ENCODE data around the gene PIP5K1B. TPM values are rescaled to one million over a fixed set of nuclear protein-coding genes. Genes with fewer than 3 reads are reported as not detected.

PIP5K1B gene
- total RNA-seq, 1 experiment from 2014 or later, result 2.5 TPM

- Histone ChIP-seq H3K9ac (ENCODE audit: extremely low read depth, insufficient read length, low read length) (no peak overlapping the region), H2BK20ac (ENCODE audit: low read depth, low read length, poor library complexity, severe bottlenecking) (no peak overlapping the region), H4K91ac (ENCODE audit: insufficient read length, low read depth, low read length) (no peak overlapping the region), H3K79me1 (ENCODE audit: insufficient read depth, low read depth, low read length, poor library complexity, severe bottlenecking) (no peaks in the 10 kb centered on the region), H3K14ac (ENCODE audit: insufficient read depth, low read length) (no peak overlapping the region), H2AK5ac (ENCODE audit: insufficient read length, low read length) (no peak overlapping the region), H4K8ac (replicated peaks; ENCODE audit: insufficient read length, low read depth, low read length) (no peak overlapping the region), H2BK5ac (ENCODE audit: insufficient read length, low read length) (no peak overlapping the region), H2BK15ac (ENCODE audit: low read depth, low read length) (no peak overlapping the region), H3K4me2 (ENCODE audit: insufficient read depth, insufficient read length, low read length) (no peak overlapping the region), H4K20me1 (ENCODE audit: control insufficient read depth, insufficient read depth, insufficient read length) (no peaks in the 10 kb centered on the region), H3K4ac (ENCODE audit: low read depth, low read length) (no peak overlapping the region), H3K56ac (ENCODE audit: insufficient read length, low read depth, low read length) (no peak overlapping the region), H3K27me3 (ENCODE audit: insufficient read depth, low read length) (no peaks in the 10 kb centered on the region), H3K18ac (ENCODE audit: insufficient read length, low read depth, low read length) (no peak overlapping the region), H3K4me1 (ENCODE audit: insufficient read depth, low read length) (peaks cover 16% of the 10 kb centered on the region), H3T11ph (ENCODE audit: low read length) (no peak overlapping the region), H3K23ac (ENCODE audit: insufficient read length, low read depth, low read length) (no peak overlapping the region), H3K23me2 (ENCODE audit: insufficient read length, low read depth, low read length, poor library complexity, severe bottlenecking) (no peaks in the 10 kb centered on the region), H3K27ac (ENCODE audit: insufficient read length, low read depth, low read length) (no peak overlapping the region), H3K9me3 (ENCODE audit: control insufficient read depth, low read depth, low read length) (no peaks in the 10 kb centered on the region), H3K79me2 (ENCODE audit: insufficient read depth, low read length) (no peaks in the 10 kb centered on the region), H4K5ac (ENCODE audit: insufficient read length, low read depth, low read length) (no peak overlapping the region), H2AFZ (ENCODE audit: low read length) (no peak overlapping the region), H2BK12ac (ENCODE audit: insufficient read length, low read depth, low read length) (no peak overlapping the region), H2BK120ac (ENCODE audit: low read depth, low read length, poor library complexity, severe bottlenecking) (no peak overlapping the region)
- no peak for TF ChIP-seq CTCF (conservative IDR thresholded peaks at IDR 0.05)
- DNase-seq, result no peak
- WGBS (ENCODE audit: extremely low coverage, insufficient read length, low lambda C conversion rate), result no CpG with 5 or more reads among the region's 1 CpG
- peaks cover 28% of the 10 kb centered on the region for H3K27me3 Mint-ChIP-seq (ENCODE audit: low read depth)
- no peaks in the 10 kb centered on the region for H3K9me3 Mint-ChIP-seq
- no peaks in the 10 kb centered on the region for H3K36me3 Mint-ChIP-seq (ENCODE audit: insufficient read depth in 1 of 3, low read depth in 3 of 3)
- no peak overlapping the region for H3K27ac Mint-ChIP-seq
- peaks cover 33 to 39% of the 10 kb centered on the region in 2 experiments for H3K4me1 Mint-ChIP-seq
- H3K4me3 Mint-ChIP-seq, result no peak overlapping the region
These were observed 32.8 kb upstream of the PIP5K1B start for GRCh38 chr9:68672215-68672614.
